ENCODE measurements around the gene NCK2. TPM values are rescaled to one million over a fixed set of nuclear protein-coding genes. Genes with fewer than 3 reads are reported as not detected.

Gene NCK2
- total and polyA plus RNA-seq, 2 experiments from 2014 or later: 72.6 to 100 TPM

GRCh38 chr2:105785095-105785847 lies 40.6 kb downstream of the NCK2 start:
- no peaks in the 10 kb centered on the region for H3K9me2 ChIP-seq (replicated peaks; ENCODE audit: insufficient read depth)
- WGBS (ENCODE audit: low lambda C conversion rate, missing lambda C conversion rate): 91% methylated on average over 17 of the region's 17 CpGs
- H3K27ac ChIP-seq: no peak overlapping the region
- H3K36me3 ChIP-seq (replicated peaks; ENCODE audit: insufficient read depth, low read depth): no peaks in the 10 kb centered on the region
- no peak for DNase-seq (ENCODE audit: low spot score)
- H3K4me2 ChIP-seq: no peak overlapping the region
- H2AFZ ChIP-seq: no peak overlapping the region
- H3K9me3 ChIP-seq (ENCODE audit: low read depth): no peaks in the 10 kb centered on the region
- no peaks in the 10 kb centered on the region for H3K27me3 ChIP-seq
- no peak overlapping the region for H3K4me3 ChIP-seq
- H3K4me1 ChIP-seq (ENCODE audit: insufficient read depth): peaks cover 11% of the 10 kb centered on the region
- H3K79me2 ChIP-seq: peaks cover 100% of the 10 kb centered on the region
- no peak for TF ChIP-seq EZH2 (IDR thresholded peaks at IDR 0.05; ENCODE audit: borderline replicate concordance)
- TF ChIP-seq, protein P1, sequence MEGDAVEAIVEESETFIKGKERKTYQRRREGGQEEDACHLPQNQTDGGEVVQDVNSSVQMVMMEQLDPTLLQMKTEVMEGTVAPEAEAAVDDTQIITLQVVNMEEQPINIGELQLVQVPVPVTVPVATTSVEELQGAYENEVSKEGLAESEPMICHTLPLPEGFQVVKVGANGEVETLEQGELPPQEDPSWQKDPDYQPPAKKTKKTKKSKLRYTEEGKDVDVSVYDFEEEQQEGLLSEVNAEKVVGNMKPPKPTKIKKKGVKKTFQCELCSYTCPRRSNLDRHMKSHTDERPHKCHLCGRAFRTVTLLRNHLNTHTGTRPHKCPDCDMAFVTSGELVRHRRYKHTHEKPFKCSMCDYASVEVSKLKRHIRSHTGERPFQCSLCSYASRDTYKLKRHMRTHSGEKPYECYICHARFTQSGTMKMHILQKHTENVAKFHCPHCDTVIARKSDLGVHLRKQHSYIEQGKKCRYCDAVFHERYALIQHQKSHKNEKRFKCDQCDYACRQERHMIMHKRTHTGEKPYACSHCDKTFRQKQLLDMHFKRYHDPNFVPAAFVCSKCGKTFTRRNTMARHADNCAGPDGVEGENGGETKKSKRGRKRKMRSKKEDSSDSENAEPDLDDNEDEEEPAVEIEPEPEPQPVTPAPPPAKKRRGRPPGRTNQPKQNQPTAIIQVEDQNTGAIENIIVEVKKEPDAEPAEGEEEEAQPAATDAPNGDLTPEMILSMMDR (IDR thresholded peaks at IDR 0.05; ENCODE audit: poor library complexity): no peak
- TF ChIP-seq EZH2phosphoT487 (IDR thresholded peaks at IDR 0.05; ENCODE audit: low read depth, severe bottlenecking, unreplicated experiment): no peak
- peaks cover 93% of the 10 kb centered on the region for H4K20me1 ChIP-seq (ENCODE audit: insufficient read depth, poor library complexity, severe bottlenecking)

DNA sequence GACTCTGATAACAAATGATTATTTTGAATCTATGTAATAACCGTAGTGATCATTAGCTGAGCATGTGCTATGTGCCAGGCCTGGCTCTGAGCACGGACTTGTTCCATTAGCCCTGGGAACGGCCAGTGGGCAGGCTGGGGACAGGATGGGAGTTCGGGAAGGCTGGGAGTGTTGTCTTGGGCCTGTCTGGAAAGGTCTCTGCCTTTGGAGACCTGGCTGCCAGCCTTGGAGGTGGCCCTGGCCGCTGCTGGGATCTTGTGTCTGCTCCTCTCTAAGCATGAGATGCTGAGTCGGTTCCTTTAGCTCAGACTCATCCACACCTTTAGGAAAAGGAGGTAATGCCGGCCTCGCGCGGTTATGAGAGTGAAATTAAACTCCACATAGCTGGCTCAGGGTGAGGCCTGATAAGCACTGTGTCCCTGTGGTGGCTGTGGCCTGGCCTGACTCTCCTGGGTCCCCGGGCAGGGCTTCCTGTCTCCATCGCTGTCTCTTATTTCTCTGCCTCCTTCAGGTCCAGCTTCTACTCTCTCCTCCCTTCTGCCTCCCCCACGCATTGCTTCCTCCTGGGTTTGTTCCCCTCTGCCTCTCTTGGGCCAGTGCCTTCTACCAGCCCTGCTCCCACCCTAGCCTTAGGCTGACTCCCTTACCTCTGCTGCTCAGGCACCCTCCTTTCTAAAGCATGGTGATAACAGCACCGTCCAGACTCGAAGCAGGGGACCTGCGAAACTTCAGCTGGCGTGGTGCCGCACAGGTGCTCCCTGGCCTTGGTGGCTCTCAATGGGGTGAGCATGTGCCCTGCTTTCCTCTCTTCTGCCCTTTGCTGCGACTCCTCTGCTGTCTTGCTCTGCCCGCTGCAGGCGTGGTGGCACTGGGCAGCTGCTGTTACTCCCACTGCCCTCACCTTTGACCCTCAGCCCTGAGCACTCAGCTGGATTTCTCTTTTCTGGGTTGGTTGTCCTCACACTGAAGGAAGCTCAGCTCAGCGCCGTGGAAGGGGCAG lies 41.8 kb downstream of the NCK2 start:
- Histone ChIP-seq H3K4me1 (ENCODE audit: insufficient read depth) (peaks cover 11% of the 10 kb centered on the region), H3K27ac (no peak overlapping the region), H3K9me2 (replicated peaks; ENCODE audit: insufficient read depth) (no peaks in the 10 kb centered on the region), H3K4me2 (no peak overlapping the region), H4K20me1 (ENCODE audit: insufficient read depth, poor library complexity, severe bottlenecking) (peaks cover 95% of the 10 kb centered on the region), H3K9me3 (ENCODE audit: low read depth) (no peaks in the 10 kb centered on the region), H3K27me3 (no peaks in the 10 kb centered on the region), H2AFZ (no peak overlapping the region), H3K79me2 (peaks cover 100% of the 10 kb centered on the region), H3K36me3 (replicated peaks; ENCODE audit: insufficient read depth, low read depth) (no peaks in the 10 kb centered on the region), H3K4me3 (no peak overlapping the region)
- TF ChIP-seq EZH2 (IDR thresholded peaks at IDR 0.05; ENCODE audit: borderline replicate concordance) (no peak), EZH2phosphoT487 (IDR thresholded peaks at IDR 0.05; ENCODE audit: low read depth, severe bottlenecking, unreplicated experiment) (no peak)
- TF ChIP-seq, protein P1 (IDR thresholded peaks at IDR 0.05; ENCODE audit: poor library complexity): no peak
- WGBS (ENCODE audit: low lambda C conversion rate, missing lambda C conversion rate): 91% methylated on average over 23 of the region's 23 CpGs
- no peak for DNase-seq (ENCODE audit: low spot score)

DNA sequence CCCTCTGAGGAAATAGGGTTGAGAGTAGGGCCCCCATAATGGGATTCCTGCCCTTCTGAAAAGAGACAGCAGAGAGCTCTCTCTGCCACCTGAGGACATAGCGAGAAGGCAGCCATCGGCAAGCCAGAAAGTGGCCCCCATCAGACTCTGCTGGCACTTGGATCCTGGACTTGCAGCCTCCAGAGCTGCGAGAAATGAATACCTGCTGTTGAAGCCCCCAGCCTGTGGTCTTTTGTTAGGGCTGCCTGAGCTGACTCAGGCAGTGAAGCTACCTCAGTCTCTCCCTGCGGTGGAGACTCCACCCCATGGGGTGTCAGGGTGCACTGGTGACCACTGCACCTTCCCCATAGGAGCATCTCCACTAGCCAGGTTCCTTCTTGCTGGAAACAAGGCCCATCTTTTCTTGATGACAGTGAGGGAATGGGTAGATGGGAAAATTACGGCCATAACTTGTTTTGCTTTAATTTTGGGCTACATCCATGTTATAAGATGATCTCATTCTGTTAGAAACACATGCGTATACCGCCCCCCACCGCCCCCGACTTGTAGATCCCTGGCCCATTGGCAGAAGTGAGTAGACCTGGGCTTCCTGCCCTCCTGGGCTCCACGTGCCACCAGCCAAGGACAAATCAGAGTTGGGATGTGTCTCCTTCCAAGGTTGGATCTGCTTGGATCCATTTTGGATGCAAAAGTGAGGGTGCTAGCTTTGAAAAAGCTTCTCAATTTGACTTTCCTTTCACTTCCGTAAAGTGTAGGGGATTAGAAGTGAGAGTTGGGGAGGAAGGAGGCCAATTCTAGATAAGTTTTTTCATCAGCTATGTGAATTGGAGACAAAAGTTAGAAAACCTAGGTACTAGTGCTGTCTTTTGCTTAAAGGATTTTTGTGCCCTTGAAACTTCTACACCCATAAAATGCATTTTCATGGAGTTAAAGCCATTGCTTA lies 42.9 kb downstream of the NCK2 start:
- 92% methylated on average over 11 of the region's 11 CpGs for WGBS (ENCODE audit: low lambda C conversion rate, missing lambda C conversion rate)
- Histone ChIP-seq H3K79me2 (peaks cover 100% of the 10 kb centered on the region), H3K4me2 (no peak overlapping the region), H3K4me3 (no peak overlapping the region), H4K20me1 (ENCODE audit: insufficient read depth, poor library complexity, severe bottlenecking) (peaks cover 95% of the 10 kb centered on the region), H3K9me3 (ENCODE audit: low read depth) (no peaks in the 10 kb centered on the region), H3K36me3 (replicated peaks; ENCODE audit: insufficient read depth, low read depth) (no peaks in the 10 kb centered on the region), H2AFZ (no peak overlapping the region), H3K27me3 (no peaks in the 10 kb centered on the region), H3K4me1 (ENCODE audit: insufficient read depth) (peaks cover 11% of the 10 kb centered on the region), H3K9me2 (replicated peaks; ENCODE audit: insufficient read depth) (no peaks in the 10 kb centered on the region), H3K27ac (no peak overlapping the region)
- DNase-seq (ENCODE audit: low spot score): no peak
- TF ChIP-seq EZH2 (IDR thresholded peaks at IDR 0.05; ENCODE audit: borderline replicate concordance): no peak
- TF ChIP-seq EZH2phosphoT487 (IDR thresholded peaks at IDR 0.05; ENCODE audit: low read depth, severe bottlenecking, unreplicated experiment): no peak
- TF ChIP-seq, protein P1 (IDR thresholded peaks at IDR 0.05; ENCODE audit: poor library complexity): no peak
